ENCODE data around the gene LXN. TPM values are rescaled to one million over a fixed set of nuclear protein-coding genes. Genes with fewer than 3 reads are reported as not detected.

LXN gene
- total RNA-seq, 1 donor from 2014 or later = 15.0 TPM

DNA sequence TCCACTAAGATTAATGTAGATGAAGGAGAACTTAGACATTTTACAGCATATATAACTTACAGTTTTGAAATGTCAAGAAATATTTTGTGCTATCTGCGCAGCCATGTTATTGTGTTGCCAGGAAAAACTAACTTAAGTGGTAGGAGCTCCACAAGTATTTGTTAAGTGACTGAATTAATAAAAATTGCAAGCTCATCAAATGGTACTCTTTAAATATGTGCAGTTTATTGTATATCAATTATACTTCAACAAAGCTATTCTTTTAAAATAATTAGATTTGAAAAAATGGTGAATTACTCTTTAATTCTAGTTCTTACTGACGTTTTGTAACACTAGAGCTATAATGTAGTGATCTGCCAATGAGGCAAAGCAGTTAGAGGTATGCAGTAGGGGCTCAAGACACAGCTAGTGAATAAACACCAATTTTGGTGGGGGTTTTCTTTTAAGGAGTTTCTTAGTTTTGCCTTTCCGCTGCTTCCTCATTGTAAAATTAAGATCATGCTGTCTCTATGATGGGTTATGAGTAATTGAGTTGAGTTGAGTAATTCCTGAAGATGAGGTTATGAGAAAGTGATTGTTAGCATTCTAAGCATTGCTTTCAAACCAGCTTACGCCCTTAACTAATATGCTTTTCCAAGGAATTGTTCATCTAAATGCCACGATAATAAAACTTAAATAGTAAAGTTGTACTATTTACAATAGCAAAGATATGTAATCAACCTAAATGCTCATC lies 10.9 kb upstream of the LXN start:
- TF ChIP-seq, protein P1, sequence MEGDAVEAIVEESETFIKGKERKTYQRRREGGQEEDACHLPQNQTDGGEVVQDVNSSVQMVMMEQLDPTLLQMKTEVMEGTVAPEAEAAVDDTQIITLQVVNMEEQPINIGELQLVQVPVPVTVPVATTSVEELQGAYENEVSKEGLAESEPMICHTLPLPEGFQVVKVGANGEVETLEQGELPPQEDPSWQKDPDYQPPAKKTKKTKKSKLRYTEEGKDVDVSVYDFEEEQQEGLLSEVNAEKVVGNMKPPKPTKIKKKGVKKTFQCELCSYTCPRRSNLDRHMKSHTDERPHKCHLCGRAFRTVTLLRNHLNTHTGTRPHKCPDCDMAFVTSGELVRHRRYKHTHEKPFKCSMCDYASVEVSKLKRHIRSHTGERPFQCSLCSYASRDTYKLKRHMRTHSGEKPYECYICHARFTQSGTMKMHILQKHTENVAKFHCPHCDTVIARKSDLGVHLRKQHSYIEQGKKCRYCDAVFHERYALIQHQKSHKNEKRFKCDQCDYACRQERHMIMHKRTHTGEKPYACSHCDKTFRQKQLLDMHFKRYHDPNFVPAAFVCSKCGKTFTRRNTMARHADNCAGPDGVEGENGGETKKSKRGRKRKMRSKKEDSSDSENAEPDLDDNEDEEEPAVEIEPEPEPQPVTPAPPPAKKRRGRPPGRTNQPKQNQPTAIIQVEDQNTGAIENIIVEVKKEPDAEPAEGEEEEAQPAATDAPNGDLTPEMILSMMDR (conservative IDR thresholded peaks at IDR 0.05) = no peak
- H3K9me3 Mint-ChIP-seq = no peaks in the 10 kb centered on the region
- H3K27ac Mint-ChIP-seq = no peak overlapping the region
- H3K27me3 Mint-ChIP-seq = no peaks in the 10 kb centered on the region
- H3K36me3 Mint-ChIP-seq = no peaks in the 10 kb centered on the region
- no peak overlapping the region for H3K4me3 Mint-ChIP-seq
- no peak for DNase-seq (ENCODE audit: extremely low spot score, unreplicated experiment)
- no peaks in the 10 kb centered on the region for H3K4me1 Mint-ChIP-seq (ENCODE audit: unreplicated experiment)

DNA sequence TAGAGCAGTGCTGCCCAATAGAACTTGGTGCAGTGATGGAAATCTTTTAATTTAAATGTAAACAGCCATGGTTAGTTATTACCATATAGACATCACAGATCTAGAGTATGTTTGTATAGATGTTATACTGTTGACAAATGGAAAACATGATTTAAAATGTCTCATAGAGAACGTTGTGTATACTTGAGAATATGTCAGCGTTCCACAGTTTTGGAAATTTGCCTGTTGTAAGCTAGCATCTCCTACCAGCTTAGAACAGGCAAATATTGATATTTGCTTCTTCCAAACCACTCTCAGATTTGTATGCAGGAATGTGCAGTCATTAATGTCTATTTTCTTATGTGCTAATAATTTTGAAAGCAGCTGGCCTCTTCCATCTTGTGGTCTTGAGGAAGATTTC lies 8.4 kb upstream of the LXN start:
- Mint-ChIP-seq H3K9me3 (no peaks in the 10 kb centered on the region), H3K4me1 (ENCODE audit: unreplicated experiment) (no peaks in the 10 kb centered on the region), H3K36me3 (no peaks in the 10 kb centered on the region), H3K27me3 (no peaks in the 10 kb centered on the region), H3K27ac (no peak overlapping the region), H3K4me3 (no peak overlapping the region)
- TF ChIP-seq, protein P1 (conservative IDR thresholded peaks at IDR 0.05) = no peak
- no peak for DNase-seq (ENCODE audit: extremely low spot score, unreplicated experiment)

- DNase-seq (ENCODE audit: extremely low spot score, unreplicated experiment) = no peak
- Mint-ChIP-seq H3K27ac (no peak overlapping the region), H3K27me3 (no peaks in the 10 kb centered on the region), H3K36me3 (no peaks in the 10 kb centered on the region), H3K9me3 (no peaks in the 10 kb centered on the region), H3K4me1 (ENCODE audit: unreplicated experiment) (no peaks in the 10 kb centered on the region), H3K4me3 (no peak overlapping the region)
- TF ChIP-seq, protein P1 (conservative IDR thresholded peaks at IDR 0.05) = no peak
Observed at GRCh38 chr3:158679547-158680000, 7.1 kb upstream of the LXN start.

DNA sequence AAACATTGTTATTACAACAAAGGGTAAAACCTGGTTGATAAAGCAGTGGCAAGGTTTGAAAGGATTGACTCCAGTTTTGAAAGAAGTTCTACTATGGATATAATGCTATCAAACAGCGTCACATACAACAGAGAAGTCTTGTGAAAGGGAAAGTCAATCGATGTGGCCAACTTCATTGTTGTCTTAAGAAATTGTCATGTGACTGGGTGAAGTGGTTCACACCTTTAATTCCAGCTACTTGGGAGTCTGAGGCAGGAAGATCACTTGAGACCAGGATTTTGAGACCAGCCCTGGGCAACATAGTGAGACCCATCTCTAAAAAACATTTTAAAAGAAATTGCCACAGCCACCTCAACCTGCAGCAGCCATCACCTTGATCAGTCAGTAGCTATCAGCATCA lies 6.2 kb upstream of the LXN start:
- DNase-seq (ENCODE audit: extremely low spot score, unreplicated experiment) = no peak
- Mint-ChIP-seq H3K4me3 (no peak overlapping the region), H3K9me3 (no peaks in the 10 kb centered on the region), H3K36me3 (no peaks in the 10 kb centered on the region), H3K4me1 (ENCODE audit: unreplicated experiment) (no peaks in the 10 kb centered on the region), H3K27me3 (no peaks in the 10 kb centered on the region), H3K27ac (no peak overlapping the region)
- TF ChIP-seq, protein P1 (conservative IDR thresholded peaks at IDR 0.05) = no peak

GRCh38 chr3:158671821-158672214 lies 630 bp downstream of the LXN start:
- H3K4me3 Mint-ChIP-seq = peak overlapping the region; percentile 97
- TF ChIP-seq, protein P1 (conservative IDR thresholded peaks at IDR 0.05) = no peak
- H3K27me3 Mint-ChIP-seq = no peaks in the 10 kb centered on the region
- H3K4me1 Mint-ChIP-seq (ENCODE audit: unreplicated experiment) = peaks cover 19% of the 10 kb centered on the region
- no peak for DNase-seq (ENCODE audit: extremely low spot score, unreplicated experiment)
- H3K27ac Mint-ChIP-seq = peak overlapping the region; percentile 93
- H3K9me3 Mint-ChIP-seq = no peaks in the 10 kb centered on the region
- H3K36me3 Mint-ChIP-seq = peaks cover 12% of the 10 kb centered on the region

Data from type B pancreatic cell (in vitro differentiated cells).